NT2/D1 (cell line): ENCODE results near the gene TMEM145.

ENCODE experiments used
- DNase-seq: peaks from one replicate; pipeline ENCODE4 v3.0.0-alpha.2; 2011; ENCODE audit warnings: low read depth, low spot score
- H3K27me3 ChIP-seq: 2 replicates; pipeline ENCODE4 v1.6.0; 2011; ENCODE audit warnings: mild to moderate bottlenecking; ENCODE audit not compliant: insufficient read length, insufficient read depth
- H3K36me3 ChIP-seq: 2 replicates; pipeline ENCODE4 v1.6.1; 2011; ENCODE audit warnings: mild to moderate bottlenecking, low read length, mixed read lengths; ENCODE audit not compliant: insufficient read depth, insufficient read length
- H3K4me1 ChIP-seq: 2 replicates; pipeline ENCODE4 v1.5.1; 2011; ENCODE audit not compliant: insufficient read depth, insufficient read length
- H3K4me3 ChIP-seq: 2 replicates; pipeline ENCODE4 v1.5.1; 2011; ENCODE audit warnings: low read depth; ENCODE audit not compliant: insufficient read length
- H3K9ac ChIP-seq: 2 replicates; pipeline ENCODE4 v1.6.0; 2011; ENCODE audit warnings: low read depth; ENCODE audit not compliant: insufficient read length
- H3K9me3 ChIP-seq: 2 replicates; pipeline ENCODE4 v1.5.1; 2011; ENCODE audit warnings: mild to moderate bottlenecking, low read length; ENCODE audit not compliant: insufficient read depth
- SUZ12 ChIP-seq: IDR thresholded peaks from 2 replicates; pipeline ENCODE4 v1.6.1; 2011; ENCODE audit not compliant: insufficient read length, insufficient read depth; ENCODE audit errors: extremely low read depth
- YY1 ChIP-seq: IDR thresholded peaks from 2 replicates; pipeline ENCODE4 v1.6.1; 2011; ENCODE audit not compliant: insufficient read length, insufficient read depth
- ZNF274 ChIP-seq: IDR thresholded peaks from 2 replicates; pipeline ENCODE4 v1.6.1; 2011; ENCODE audit warnings: mild to moderate bottlenecking, low read depth, low read length

TMEM145 gene

GRCh38 chr19:42292042-42292960 lies 20.8 kb upstream of the TMEM145 start:
- Histone ChIP-seq H3K9ac (peak overlapping the region; percentile 21), H3K9me3 (no peaks in the 10 kb centered on the region), H3K36me3 (peaks cover 95% of the 10 kb centered on the region), H3K4me3 (no peak overlapping the region), H3K4me1 (peaks cover 15% of the 10 kb centered on the region), H3K27me3 (no peaks in the 10 kb centered on the region)
- TF ChIP-seq SUZ12: no peak
- no peak for TF ChIP-seq ZNF274
- no peak for TF ChIP-seq YY1
- DNase-seq: no peak

GRCh38 chr19:42292963-42293362 lies 20.1 kb upstream of the TMEM145 start:
- H3K9me3 ChIP-seq: no peaks in the 10 kb centered on the region

GRCh38 chr19:42293540-42293939 lies 19.6 kb upstream of the TMEM145 start:
- DNase-seq: no peak
- H3K4me1 ChIP-seq: peaks cover 12% of the 10 kb centered on the region
- no peak overlapping the region for H3K4me3 ChIP-seq
- H3K27me3 ChIP-seq: no peaks in the 10 kb centered on the region
- peaks cover 87% of the 10 kb centered on the region for H3K36me3 ChIP-seq
- TF ChIP-seq SUZ12 (no peak), YY1 (no peak), ZNF274 (no peak)
- H3K9ac ChIP-seq: no peak overlapping the region
- H3K9me3 ChIP-seq: no peaks in the 10 kb centered on the region

More at GRCh38 chr19:42292963-42293362, 20.1 kb upstream of the TMEM145 start:
- Histone ChIP-seq H3K9ac (no peak overlapping the region), H3K4me1 (peaks cover 12% of the 10 kb centered on the region), H3K27me3 (no peaks in the 10 kb centered on the region), H3K36me3 (peaks cover 91% of the 10 kb centered on the region), H3K4me3 (no peak overlapping the region)
- DNase-seq: no peak
- no peak for TF ChIP-seq YY1
- no peak for TF ChIP-seq ZNF274
- TF ChIP-seq SUZ12: no peak

GRCh38 chr19:42293948-42294347 lies 19.2 kb upstream of the TMEM145 start:
- Histone ChIP-seq H3K36me3 (peaks cover 83% of the 10 kb centered on the region), H3K9ac (no peak overlapping the region), H3K27me3 (no peaks in the 10 kb centered on the region), H3K4me1 (peaks cover 12% of the 10 kb centered on the region), H3K4me3 (no peak overlapping the region), H3K9me3 (no peaks in the 10 kb centered on the region)
- no peak for TF ChIP-seq ZNF274
- TF ChIP-seq YY1: no peak
- no peak for TF ChIP-seq SUZ12
- no peak for DNase-seq

GRCh38 chr19:42294471-42295137 lies 18.5 kb upstream of the TMEM145 start:
- Histone ChIP-seq H3K27me3 (no peaks in the 10 kb centered on the region), H3K4me3 (no peak overlapping the region), H3K36me3 (peaks cover 78% of the 10 kb centered on the region), H3K9me3 (no peaks in the 10 kb centered on the region), H3K4me1 (peaks cover 9% of the 10 kb centered on the region), H3K9ac (no peak overlapping the region)
- no peak for DNase-seq
- no peak for TF ChIP-seq ZNF274
- TF ChIP-seq SUZ12: no peak
- no peak for TF ChIP-seq YY1

- no peak overlapping the region for H3K9ac ChIP-seq
- peaks cover 9% of the 10 kb centered on the region for H3K4me1 ChIP-seq
- DNase-seq: no peak
- peaks cover 77% of the 10 kb centered on the region for H3K36me3 ChIP-seq
- TF ChIP-seq SUZ12 (no peak), YY1 (no peak), ZNF274 (no peak)
- H3K4me3 ChIP-seq: no peak overlapping the region
- H3K9me3 ChIP-seq: no peaks in the 10 kb centered on the region
- no peaks in the 10 kb centered on the region for H3K27me3 ChIP-seq
Measured at GRCh38 chr19:42295342-42295741, 17.8 kb upstream of the TMEM145 start.

GRCh38 chr19:42295831-42296525 lies 17.1 kb upstream of the TMEM145 start:
- peak; percentile 63 for DNase-seq
- peaks cover 8% of the 10 kb centered on the region for H3K4me1 ChIP-seq
- H3K4me3 ChIP-seq: no peak overlapping the region
- no peaks in the 10 kb centered on the region for H3K27me3 ChIP-seq
- H3K9ac ChIP-seq: no peak overlapping the region
- no peaks in the 10 kb centered on the region for H3K9me3 ChIP-seq
- TF ChIP-seq ZNF274 (no peak), YY1 (no peak), SUZ12 (no peak)
- peaks cover 71% of the 10 kb centered on the region for H3K36me3 ChIP-seq
